Panc1 (cell line): Measurements from ENCODE around the gene RRP8. TPM values are rescaled to one million over a fixed set of nuclear protein-coding genes. Genes with fewer than 3 reads are reported as not detected.

Experiments used
- ATAC-seq: fragments of 200-7000 bp; cut with Tn5 transposase; 2 replicates; pipeline ENCODE4 v1.9.1; 2020; ENCODE audit warnings: mild to moderate bottlenecking, moderate library complexity
- BruUV-seq: library from RNA; stranded (reverse); fragments of 400-500 nt; replicated peaks from 2 replicates; lab custom pipeline; 2021; lab: Mats Ljungman, UMichigan
- CTCF ChIA-PET: fragments of 300-600 bp; sonication (Branson Sonifier 250); formaldehyde crosslinking; loops from one replicate; lab custom pipeline; 2022; ENCODE audit warnings: antibody characterized with exemption; lab: Charles Lee
- POLR2A ChIA-PET: fragments of 300-600 bp; sonication (Branson Sonifier 250); formaldehyde crosslinking; loops from one replicate; lab custom pipeline; 2022; ENCODE audit warnings: antibody characterized with exemption; lab: Charles Lee
- DNase-seq: peaks from one replicate; pipeline ENCODE4 v3.0.0-alpha.2; 2010; ENCODE audit warnings: low read depth, low spot score
- H3K27ac ChIP-seq: 2 replicates; pipeline ENCODE4 v1.5.1; 2011; ENCODE audit warnings: mild to moderate bottlenecking, low read length, inconsistent platforms
- H3K27me3 ChIP-seq: fragments of 200-500 bp; sonication (Bioruptor generic); 2 replicates; pipeline ENCODE4 v1.6.0; 2014; ENCODE audit warnings: low read length, inconsistent platforms; ENCODE audit not compliant: control insufficient read depth, insufficient read depth
- H3K36me3 ChIP-seq: fragments of 200-500 bp; sonication (Bioruptor generic); 2 replicates; pipeline ENCODE4 v1.5.1; 2014; ENCODE audit warnings: inconsistent platforms, mild to moderate bottlenecking, low read length, moderate library complexity; ENCODE audit not compliant: control insufficient read depth, insufficient read depth
- H3K4me1 ChIP-seq: 2 replicates; pipeline ENCODE4 v1.5.1; 2011; ENCODE audit warnings: inconsistent platforms, mild to moderate bottlenecking, low read length, moderate library complexity; ENCODE audit not compliant: control insufficient read depth, insufficient read depth
- H3K4me3 ChIP-seq, 2 experiments: 2 replicates each; pipeline ENCODE4 v1.5.1; 2011 to 2012; ENCODE audit warnings: low read depth in 2 of 2, low read length in 2 of 2, mild to moderate bottlenecking in 2 of 2, inconsistent platforms in 1 of 2, moderate library complexity in 1 of 2
- H3K9me3 ChIP-seq: fragments of 200-500 bp; sonication (Bioruptor generic); 2 replicates; pipeline ENCODE4 v1.5.1; 2014; ENCODE audit warnings: low read depth, mild to moderate bottlenecking, inconsistent platforms, low read length, moderate library complexity; ENCODE audit not compliant: control insufficient read depth, insufficient read depth
- CTCF ChIP-seq: fragments of 450-650 bp; IDR thresholded peaks from 2 replicates; pipeline ENCODE4 v1.5.1; 2017; ENCODE audit warnings: mild to moderate bottlenecking
- POLR2AphosphoS5 ChIP-seq: IDR thresholded peaks from 2 replicates; pipeline ENCODE4 v1.6.1; 2012; ENCODE audit warnings: mild to moderate bottlenecking, low read depth, low read length, moderate library complexity
- REST ChIP-seq, 2 experiments: IDR thresholded peaks; 2 replicates each; pipeline ENCODE4 v1.6.1; 2011 to 2012; ENCODE audit warnings: low read depth in 2 of 2, control low read depth in 1 of 2, low read length in 1 of 2, mild to moderate bottlenecking in 1 of 2, moderate library complexity in 1 of 2; ENCODE audit not compliant: insufficient read depth in 1 of 2
- SIN3A ChIP-seq: IDR thresholded peaks from 2 replicates; pipeline ENCODE4 v1.6.1; 2012; ENCODE audit warnings: low read depth, mild to moderate bottlenecking, low read length, moderate library complexity, borderline replicate concordance; ENCODE audit not compliant: insufficient read depth
- TCF7L2 ChIP-seq: IDR thresholded peaks from 2 replicates; pipeline ENCODE4 v1.6.1; 2011; ENCODE audit warnings: mild to moderate bottlenecking, low read depth, low read length, inconsistent platforms
- in situ Hi-C: cut with HindIII; loops from 2 replicates; pipeline ENCODE4 v1.10.0; 2016; ENCODE audit warnings: low sequenced_read_pairs, low pct_unique_long_range_greater_than_20kb
- intact Hi-C: fragments of 100-400 bp; cut with micrococcal nuclease; formaldehyde crosslinking; loops from one replicate; pipeline ENCODE4 v1.10.0; 2022; ENCODE audit not compliant: unreplicated experiment
- total RNA-seq: library from RNA; stranded (reverse); gene quantifications from one replicate; pipeline ENCODE4 v1.2.1, GENCODE V29; 2021; ENCODE audit not compliant: unreplicated experiment

RRP8 gene
- total RNA-seq, 1 experiment from 2014 or later = 23.1 TPM

GRCh38 chr11:6646071-6646470 is 42.7 kb upstream of the RRP8 start:
- in situ Hi-C loops (no loop called here), intact Hi-C loops (no loop called here)
- Histone ChIP-seq H3K9me3 (no peaks in the 10 kb centered on the region), H3K27ac (no peak overlapping the region), H3K4me1 (no peaks in the 10 kb centered on the region), H3K27me3 (peaks cover 32% of the 10 kb centered on the region), H3K36me3 (no peaks in the 10 kb centered on the region), H3K4me3 (no peak overlapping the region)
- ChIA-PET CTCF (no interaction called here), POLR2A (no interaction called here)
- TF ChIP-seq TCF7L2 (no peak), CTCF (no peak), POLR2AphosphoS5 (no peak), SIN3A (no peak), REST (IDR thresholded peaks at IDR 0.05; ENCODE audit: insufficient read depth in 1 of 2, low read depth in 2 of 2, low read length in 1 of 2) (no peak)
- DNase-seq (no peak), ATAC-seq (no peak)
- no TSS peak for BruUV-seq

GRCh38 chr11:6642957-6643356 is 39.5 kb upstream of the RRP8 start:
- in situ Hi-C loops = no loop called here
- CTCF ChIA-PET = interaction anchor here (0.6 kb wide), 1 partner anchor 45 kb away, joined by 4 read pairs; no protein-coding TSS in a partner anchor
- no TSS peak for BruUV-seq
- POLR2A ChIA-PET = no interaction called here
- no peak overlapping the region for H3K4me3 ChIP-seq
- peaks cover 10% of the 10 kb centered on the region for H3K27me3 ChIP-seq
- TF ChIP-seq POLR2AphosphoS5 = no peak
- TF ChIP-seq TCF7L2 = no peak
- no peak for TF ChIP-seq SIN3A
- TF ChIP-seq CTCF = no peak
- TF ChIP-seq REST (IDR thresholded peaks at IDR 0.05; ENCODE audit: insufficient read depth in 1 of 2, low read depth in 2 of 2, low read length in 1 of 2) = no peak
- ATAC-seq = no peak
- DNase-seq = no peak
- H3K9me3 ChIP-seq = no peaks in the 10 kb centered on the region
- H3K27ac ChIP-seq = no peak overlapping the region
- intact Hi-C loops = no loop called here
- H3K4me1 ChIP-seq = peaks cover 2% of the 10 kb centered on the region
- H3K36me3 ChIP-seq = no peaks in the 10 kb centered on the region
